OCI-LY7 (cell line): ENCODE results near the gene ZNF750.

ENCODE experiments used
- EZH2phosphoT487 ChIP-seq: fragments of 200-600 bp; sonication (generic); IDR thresholded peaks from 2 replicates; pipeline ENCODE4 v1.6.1; 2018; ENCODE audit warnings: low read depth, borderline replicate concordance, mild to moderate bottlenecking, mixed run types, antibody characterized with exemption, low read length, moderate library complexity, mixed read lengths
- TF ChIP-seq, protein P1 (sequence below): fragments of 200-600 bp; sonication (generic); conservative IDR thresholded peaks from 2 replicates; pipeline ENCODE4 v1.5.1; 2014; ENCODE audit warnings: mild to moderate bottlenecking, antibody characterized with exemption, low read length, moderate library complexity, mixed read lengths

GRCh38 chr17:82854226-82854625, 14.4 kb upstream of the ZNF750 start:
- TF ChIP-seq, protein P1, sequence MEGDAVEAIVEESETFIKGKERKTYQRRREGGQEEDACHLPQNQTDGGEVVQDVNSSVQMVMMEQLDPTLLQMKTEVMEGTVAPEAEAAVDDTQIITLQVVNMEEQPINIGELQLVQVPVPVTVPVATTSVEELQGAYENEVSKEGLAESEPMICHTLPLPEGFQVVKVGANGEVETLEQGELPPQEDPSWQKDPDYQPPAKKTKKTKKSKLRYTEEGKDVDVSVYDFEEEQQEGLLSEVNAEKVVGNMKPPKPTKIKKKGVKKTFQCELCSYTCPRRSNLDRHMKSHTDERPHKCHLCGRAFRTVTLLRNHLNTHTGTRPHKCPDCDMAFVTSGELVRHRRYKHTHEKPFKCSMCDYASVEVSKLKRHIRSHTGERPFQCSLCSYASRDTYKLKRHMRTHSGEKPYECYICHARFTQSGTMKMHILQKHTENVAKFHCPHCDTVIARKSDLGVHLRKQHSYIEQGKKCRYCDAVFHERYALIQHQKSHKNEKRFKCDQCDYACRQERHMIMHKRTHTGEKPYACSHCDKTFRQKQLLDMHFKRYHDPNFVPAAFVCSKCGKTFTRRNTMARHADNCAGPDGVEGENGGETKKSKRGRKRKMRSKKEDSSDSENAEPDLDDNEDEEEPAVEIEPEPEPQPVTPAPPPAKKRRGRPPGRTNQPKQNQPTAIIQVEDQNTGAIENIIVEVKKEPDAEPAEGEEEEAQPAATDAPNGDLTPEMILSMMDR: no peak
- no peak for TF ChIP-seq EZH2phosphoT487
